ENCODE data around the gene DLG2. TPM values are rescaled to one million over a fixed set of nuclear protein-coding genes. Genes with fewer than 3 reads are reported as not detected.

Gene DLG2
- total and polyA plus RNA-seq, 2 of the 8 experiments (the other 6 are each of a cell fraction or from before 2014, with no cell fraction given), result 1.7 to 14.3 TPM

DNA sequence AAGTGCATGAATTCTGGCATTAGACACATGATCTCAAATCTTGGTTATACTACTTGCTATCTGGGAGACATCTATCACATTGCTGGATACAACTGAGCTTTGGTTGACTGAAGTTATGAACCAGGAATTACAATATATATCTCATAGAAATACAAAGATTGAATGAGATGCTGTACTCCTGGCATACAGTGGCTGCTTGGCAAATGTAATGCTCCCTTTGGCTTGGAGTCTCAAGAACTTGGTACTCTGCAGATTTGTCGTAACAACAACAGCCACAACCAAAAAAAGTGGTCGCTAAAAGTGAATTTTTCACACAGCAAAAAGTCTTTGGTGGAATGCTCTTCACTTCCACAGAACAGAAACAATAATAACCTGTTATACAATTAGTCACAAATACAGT, 1082.6 kb downstream of the DLG2 start (continued):
- TF ChIP-seq USF2 (IDR thresholded peaks at IDR 0.05; ENCODE audit: low read length), result no peak
